Ascending aorta (tissue), 2 donors: Measurements from ENCODE around the gene CFL1. TPM values are rescaled to one million over a fixed set of nuclear protein-coding genes. Genes with fewer than 3 reads are reported as not detected.

Experiments used
- DNase-seq, 2 donors: peaks; one replicate each; pipeline ENCODE4 v3.0.0-alpha.2; 2019; ENCODE audit warnings: low spot score in 2 of 2
- H3K27ac ChIP-seq, 2 donors: fragments of 200-600 bp; sonication (generic); one replicate each; pipeline ENCODE4 v1.5.1; 2016 to 2017; ENCODE audit warnings: mild to moderate bottlenecking in 1 of 2
- H3K27me3 ChIP-seq: fragments of 200-600 bp; sonication (generic); one replicate; pipeline ENCODE4 v1.5.1; 2017
- H3K36me3 ChIP-seq, 2 donors: fragments of 200-600 bp; sonication (generic); one replicate each; pipeline ENCODE4 v1.5.1; 2016
- H3K4me1 ChIP-seq, 2 donors: fragments of 200-600 bp; sonication (generic); one replicate each; pipeline ENCODE4 v1.5.1; 2016 to 2017; ENCODE audit warnings: mild to moderate bottlenecking in 1 of 2
- H3K4me3 ChIP-seq, 2 donors: fragments of 200-600 bp; sonication (generic); one replicate each; pipeline ENCODE4 v1.5.1; 2016 to 2017; ENCODE audit warnings: mild to moderate bottlenecking in 1 of 2
- H3K9me3 ChIP-seq, 2 donors: fragments of 200-600 bp; sonication (generic); one replicate each; pipeline ENCODE4 v1.5.1; 2016
- CTCF ChIP-seq, 3 experiments: fragments of 200-600 bp in 2 of 3; fragments of 450-650 bp in 1 of 3; sonication (generic) in 2 of 3; IDR thresholded peaks; one replicate each; pipeline ENCODE4 v1.5.1; 2016 to 2019; ENCODE audit warnings: antibody characterized with exemption in 3 of 3, mild to moderate bottlenecking in 1 of 3, moderate library complexity in 1 of 3
- intact Hi-C: fragments of 100-400 bp; cut with DNase I; formaldehyde crosslinking; loops from one replicate; pipeline ENCODE4 v1.15.1; 2023
- total RNA-seq: library from RNA; depleted of rRNA; stranded (reverse); fragments of >200 nt; gene quantifications from one replicate; pipeline ENCODE4 v1.1.0, GENCODE V29; 2016

The CFL1 gene
- total RNA-seq, 1 donor from 2014 or later, result 974 TPM

GRCh38 chr11:65860278-65861164 is 2.5 kb upstream of the CFL1 start, which contains the start of gene MUS81:
MUS81 (plus strand) TSS chr11:65860433; CDS start chr11:65860754, 321 bp downstream.
- Histone ChIP-seq H3K9me3 (no peaks in the 10 kb centered on the region), H3K27ac (peak within 1 kb of the TSS; percentile 94 to 99), H3K27me3 (no peaks in the 10 kb centered on the region), H3K4me1 (peaks cover 21 to 23% of the 10 kb centered on the region in 2 donors), H3K4me3 (peak within 1 kb of the TSS; percentile 84 to 99), H3K36me3 (peaks cover 45 to 46% of the 10 kb centered on the region in 2 donors)
- TF ChIP-seq CTCF (IDR thresholded peaks at IDR 0.05), result peak; percentile 69 to 87 (median 86)
- peak; percentile 87 to 99 for DNase-seq
- intact Hi-C loops, result loop anchor here (1.0 kb wide), 1 partner anchor 13 kb away; no protein-coding TSS in a partner anchor

GRCh38 chr11:65859812-65860277 is 1.9 kb upstream of the CFL1 start:
- TF ChIP-seq CTCF (IDR thresholded peaks at IDR 0.05), result no peak
- no peak for DNase-seq
- Histone ChIP-seq H3K27ac (peak overlapping the region; percentile 94 to 99), H3K27me3 (no peaks in the 10 kb centered on the region), H3K36me3 (peaks cover 45 to 46% of the 10 kb centered on the region in 2 donors), H3K9me3 (no peaks in the 10 kb centered on the region), H3K4me3 (peak overlapping the region; percentile 84 to 99), H3K4me1 (peaks cover 21 to 27% of the 10 kb centered on the region in 2 donors)
- intact Hi-C loops, result loop anchor here (1.0 to 10.0 kb wide), 7 partner anchors 13 to 443 kb away; partner anchors contain the start of genes FIBP, KAT5, MAP3K11 and PCNX3

GRCh38 chr11:65859095-65859811 is 1.3 kb upstream of the CFL1 start:
- peak; percentile 99 to 100 for DNase-seq
- Histone ChIP-seq H3K27me3 (no peaks in the 10 kb centered on the region), H3K9me3 (no peaks in the 10 kb centered on the region), H3K4me3 (peak overlapping the region; percentile 84 to 99), H3K36me3 (peaks cover 45 to 46% of the 10 kb centered on the region in 2 donors), H3K4me1 (peaks cover 21 to 27% of the 10 kb centered on the region in 2 donors), H3K27ac (peak overlapping the region; percentile 94 to 99)
- TF ChIP-seq CTCF (IDR thresholded peaks at IDR 0.05), result peak in 1 of 3 experiments; percentile 16
- intact Hi-C loops, result loop anchor here (1.0 to 10.0 kb wide), 6 partner anchors 26 to 442 kb away; partner anchors contain the start of genes FIBP, KAT5, MAP3K11 and PCNX3

- peak overlapping the region; percentile 94 to 99 for H3K27ac ChIP-seq
- no peaks in the 10 kb centered on the region for H3K9me3 ChIP-seq
- no peak for DNase-seq
- no peak for TF ChIP-seq CTCF (IDR thresholded peaks at IDR 0.05)
- no peaks in the 10 kb centered on the region for H3K27me3 ChIP-seq
- intact Hi-C loops, result loop anchor here (1.0 to 10.0 kb wide), 9 partner anchors 26 to 441 kb away; partner anchors contain the start of genes C11orf68, DRAP1, FIBP and KAT5
- peaks cover 45 to 46% of the 10 kb centered on the region in 2 donors for H3K36me3 ChIP-seq
- H3K4me3 ChIP-seq, result peak overlapping the region; percentile 84 to 99
- peaks cover 21 to 27% of the 10 kb centered on the region in 2 donors for H3K4me1 ChIP-seq
Measured at GRCh38 chr11:65858681-65859087, 704 bp upstream of the CFL1 start.

GRCh38 chr11:65857500-65857852 is 504 bp downstream of the CFL1 start:
- peak overlapping the region; percentile 97 to 99 for H3K27ac ChIP-seq
- peaks cover 45 to 46% of the 10 kb centered on the region in 2 donors for H3K36me3 ChIP-seq
- DNase-seq, result peak in 1 of 2 donors; percentile 8
- intact Hi-C loops, result loop anchor here (5.0 to 10.0 kb wide), 2 partner anchors 407 to 440 kb away; partner anchors contain the start of gene RAB1B
- no peaks in the 10 kb centered on the region for H3K9me3 ChIP-seq
- H3K4me3 ChIP-seq, result peak overlapping the region; percentile 84 to 99
- TF ChIP-seq CTCF (IDR thresholded peaks at IDR 0.05), result peak in 1 of 3 experiments; percentile 22
- peaks cover 21 to 27% of the 10 kb centered on the region in 2 donors for H3K4me1 ChIP-seq
- H3K27me3 ChIP-seq, result no peaks in the 10 kb centered on the region
